HT1080 (cell line): ENCODE data around the gene SPATA22. TPM values are rescaled to one million over a fixed set of nuclear protein-coding genes. Genes with fewer than 3 reads are reported as not detected.

Experiments
- total RNA-seq: library from RNA; depleted of rRNA; stranded (reverse); fragments of >200 nt; shearing (Covaris generic); gene quantifications from 2 replicates; pipeline ENCODE4 v1.2.3, GENCODE V29; 2014; rRNA removed

The SPATA22 gene
- total RNA-seq, 1 experiment from 2014 or later: not detected

Other genes starting within 250 kb of the SPATA22 start
- not detected in 2 replicates for gene OR3A1, start 173.5 kb downstream of the SPATA22 start, total RNA-seq
- not detected in 2 replicates for gene OR3A2, start 85.5 kb downstream of the SPATA22 start, total RNA-seq
- not detected in 2 replicates for gene OR1E1, start 73.4 kb downstream of the SPATA22 start, total RNA-seq
- not detected in 2 replicates for gene OR3A3, start 60.4 kb downstream of the SPATA22 start, total RNA-seq
- gene OR1E2, start 38.0 kb downstream of the SPATA22 start, total RNA-seq: not detected in 2 replicates
- gene ASPA, start 4.2 kb upstream of the SPATA22 start, total RNA-seq: not detected in 2 replicates
- gene TRPV3, start 86.0 kb upstream of the SPATA22 start, total RNA-seq: 0.02 and 0.07 TPM in 2 replicates
- gene TRPV1, start 137.6 kb upstream of the SPATA22 start, total RNA-seq: 1.2 and 1.3 TPM in 2 replicates
- 24.7 and 31.2 TPM in 2 replicates for gene SHPK, start 164.4 kb upstream of the SPATA22 start, total RNA-seq
- 29.4 and 30.2 TPM in 2 replicates for gene CTNS, start 164.9 kb upstream of the SPATA22 start, total RNA-seq
- gene TAX1BP3, start 196.8 kb upstream of the SPATA22 start, total RNA-seq: 245 and 272 TPM in 2 replicates
- 36.8 and 69.7 TPM in 2 replicates for gene EMC6, start 197.0 kb upstream of the SPATA22 start, total RNA-seq
- gene P2RX5, start 224.3 kb upstream of the SPATA22 start, total RNA-seq: 11.7 and 15.9 TPM in 2 replicates